ENCODE data around the gene ARHGEF40.
A peak's percentile ranks its signal among the peaks of the same experiment; 100 is the strongest.

Gene ARHGEF40

GRCh38 chr14:21098076-21098891, 28.2 kb downstream of the ARHGEF40 start, which contains the start of gene ZNF219:
TSS of gene ZNF219 (minus strand) at chr14:21098655. CDS start at chr14:21093591, 5,064 bp downstream.
- H3K27ac ChIP-seq (ENCODE audit: insufficient read depth in 1 of 2, low read depth in 1 of 2, low read length in 2 of 2, poor library complexity in 1 of 2, severe bottlenecking in 2 of 2) = peak within 1 kb of the TSS in 1 of 2 experiments; percentile 63
- POLR2A ChIA-PET = no interaction called here
- H3K36me3 ChIP-seq (ENCODE audit: control insufficient read depth in 4 of 4, insufficient read depth in 4 of 4, low read length in 3 of 4) = peaks cover 0 to 4% (median under 1%) of the 10 kb centered on the region in 4 experiments
- H3K27me3 ChIP-seq (replicated peaks in 2 of 5; ENCODE audit: control insufficient read depth in 4 of 5, insufficient read depth in 5 of 5, low read length in 4 of 5) = peaks cover 0 to 2% (median 0%) of the 10 kb centered on the region in 5 experiments
- 0% methylated on average over 23 of the region's 90 CpGs for WGBS (ENCODE audit: insufficient coverage)
- CTCF ChIA-PET = interaction anchor here (1.6 to 7.4 kb wide), 5 partner anchors 6 to 83 kb away, joined by 4 to 204 read pairs (median 135); partner anchors contain the start of genes ARHGEF40 and TMEM253
- DNase-seq = peak; percentile 29 to 45 (median 42)
- no peaks in the 10 kb centered on the region for H3K9me3 ChIP-seq (ENCODE audit: control extremely low read depth in 1 of 5, control insufficient read depth in 4 of 5, insufficient read depth in 2 of 5, low read depth in 1 of 5, low read length in 4 of 5)
- H3K4me3 ChIP-seq (ENCODE audit: control insufficient read depth in 1 of 7, extremely low read depth in 1 of 7, insufficient read depth in 4 of 7, low read depth in 2 of 7, low read length in 6 of 7) = peak within 1 kb of the TSS; percentile 30 to 93 (median 74)
- H3K4me1 ChIP-seq (ENCODE audit: control extremely low read depth in 1 of 4, control insufficient read depth in 4 of 4, insufficient read depth in 4 of 4, low read length in 3 of 4) = peaks cover 5 to 41% (median 28%) of the 10 kb centered on the region in 4 experiments

GRCh38 chr14:21098892-21099595, 28.9 kb downstream of the ARHGEF40 start:
- peak overlapping the region; percentile 30 to 93 (median 74) for H3K4me3 ChIP-seq (ENCODE audit: control insufficient read depth in 1 of 7, extremely low read depth in 1 of 7, insufficient read depth in 4 of 7, low read depth in 2 of 7, low read length in 6 of 7)
- peaks cover 7 to 43% (median 31%) of the 10 kb centered on the region in 4 experiments for H3K4me1 ChIP-seq (ENCODE audit: control extremely low read depth in 1 of 4, control insufficient read depth in 4 of 4, insufficient read depth in 4 of 4, low read length in 3 of 4)
- ChIA-PET CTCF (interaction anchor here (0.8 to 12.2 kb wide), 7 partner anchors 9 to 83 kb away, joined by 3 to 155 read pairs (median 80); partner anchors contain the start of gene ARHGEF40), POLR2A (no interaction called here)
- H3K36me3 ChIP-seq (ENCODE audit: control insufficient read depth in 4 of 4, insufficient read depth in 4 of 4, low read length in 3 of 4) = no peaks in the 10 kb centered on the region
- peak overlapping the region in 1 of 2 experiments; percentile 63 for H3K27ac ChIP-seq (ENCODE audit: insufficient read depth in 1 of 2, low read depth in 1 of 2, low read length in 2 of 2, poor library complexity in 1 of 2, severe bottlenecking in 2 of 2)
- WGBS (ENCODE audit: insufficient coverage) = 25% methylated on average over 5 of the region's 16 CpGs
- H3K9me3 ChIP-seq (ENCODE audit: control extremely low read depth in 1 of 5, control insufficient read depth in 4 of 5, insufficient read depth in 2 of 5, low read depth in 1 of 5, low read length in 4 of 5) = no peaks in the 10 kb centered on the region
- H3K27me3 ChIP-seq (replicated peaks in 2 of 5; ENCODE audit: control insufficient read depth in 4 of 5, insufficient read depth in 5 of 5, low read length in 4 of 5) = peaks cover 0 to 2% (median 0%) of the 10 kb centered on the region in 5 experiments
- DNase-seq = no peak

GRCh38 chr14:21099596-21099985, 29.5 kb downstream of the ARHGEF40 start:
- POLR2A ChIA-PET = no interaction called here
- peaks cover 9 to 48% (median 37%) of the 10 kb centered on the region in 4 experiments for H3K4me1 ChIP-seq (ENCODE audit: control extremely low read depth in 1 of 4, control insufficient read depth in 4 of 4, insufficient read depth in 4 of 4, low read length in 3 of 4)
- H3K27ac ChIP-seq (ENCODE audit: insufficient read depth in 1 of 2, low read depth in 1 of 2, low read length in 2 of 2, poor library complexity in 1 of 2, severe bottlenecking in 2 of 2) = no peak overlapping the region
- DNase-seq = no peak
- CTCF ChIA-PET = interaction anchor here (0.8 to 12.2 kb wide), 9 partner anchors 5 to 84 kb away, joined by 3 to 204 read pairs (median 80); partner anchors contain the start of genes ARHGEF40 and ZNF219
- peak overlapping the region in 1 of 7 experiments; percentile 74 for H3K4me3 ChIP-seq (ENCODE audit: control insufficient read depth in 1 of 7, extremely low read depth in 1 of 7, insufficient read depth in 4 of 7, low read depth in 2 of 7, low read length in 6 of 7)
- H3K27me3 ChIP-seq (replicated peaks in 2 of 5; ENCODE audit: control insufficient read depth in 4 of 5, insufficient read depth in 5 of 5, low read length in 4 of 5) = peaks cover 0 to 2% (median 0%) of the 10 kb centered on the region in 5 experiments
- H3K36me3 ChIP-seq (ENCODE audit: control insufficient read depth in 4 of 4, insufficient read depth in 4 of 4, low read length in 3 of 4) = no peaks in the 10 kb centered on the region
- 100% methylated on average over 1 of the region's 5 CpGs for WGBS (ENCODE audit: insufficient coverage)
- H3K9me3 ChIP-seq (ENCODE audit: control extremely low read depth in 1 of 5, control insufficient read depth in 4 of 5, insufficient read depth in 2 of 5, low read depth in 1 of 5, low read length in 4 of 5) = no peaks in the 10 kb centered on the region

- Histone ChIP-seq H3K27ac (ENCODE audit: insufficient read depth in 1 of 2, low read depth in 1 of 2, low read length in 2 of 2, poor library complexity in 1 of 2, severe bottlenecking in 2 of 2) (peak within 1 kb of the TSS in 1 of 2 experiments; percentile 9), H3K9me3 (ENCODE audit: control extremely low read depth in 1 of 5, control insufficient read depth in 4 of 5, insufficient read depth in 2 of 5, low read depth in 1 of 5, low read length in 4 of 5) (no peaks in the 10 kb centered on the region), H3K4me1 (ENCODE audit: control extremely low read depth in 1 of 4, control insufficient read depth in 4 of 4, insufficient read depth in 4 of 4, low read length in 3 of 4) (peaks cover 12 to 52% (median 41%) of the 10 kb centered on the region in 4 experiments), H3K4me3 (ENCODE audit: control insufficient read depth in 1 of 7, extremely low read depth in 1 of 7, insufficient read depth in 4 of 7, low read depth in 2 of 7, low read length in 6 of 7) (no peak within 1 kb of the TSS), H3K36me3 (ENCODE audit: control insufficient read depth in 4 of 4, insufficient read depth in 4 of 4, low read length in 3 of 4) (no peaks in the 10 kb centered on the region), H3K27me3 (replicated peaks in 2 of 5; ENCODE audit: control insufficient read depth in 4 of 5, insufficient read depth in 5 of 5, low read length in 4 of 5) (peaks cover 0 to 2% (median 0%) of the 10 kb centered on the region in 5 experiments)
- POLR2A ChIA-PET = no interaction called here
- WGBS (ENCODE audit: insufficient coverage) = 100% methylated on average over 3 of the region's 5 CpGs
- DNase-seq = no peak
- CTCF ChIA-PET = interaction anchor here (1.3 to 12.2 kb wide), 8 partner anchors 6 to 104 kb away, joined by 3 to 204 read pairs (median 86); partner anchors contain the start of genes ARHGEF40 and ZNF219
These were observed 30.8 kb downstream of the ARHGEF40 start, which contains the start of gene TMEM253 for GRCh38 chr14:21100931-21101330. TSS of gene TMEM253 (plus strand) at chr14:21101066. CDS start at chr14:21101344, 278 bp downstream.

- POLR2A ChIA-PET = no interaction called here
- 100% methylated on average over 2 of the region's 8 CpGs for WGBS (ENCODE audit: insufficient coverage)
- H3K4me1 ChIP-seq (ENCODE audit: control extremely low read depth in 1 of 4, control insufficient read depth in 4 of 4, insufficient read depth in 4 of 4, low read length in 3 of 4) = peaks cover 12 to 55% (median 44%) of the 10 kb centered on the region in 4 experiments
These were observed 31.8 kb downstream of the ARHGEF40 start for GRCh38 chr14:21101802-21102413.

More at GRCh38 chr14:21101802-21102413, 31.8 kb downstream of the ARHGEF40 start:
- Histone ChIP-seq H3K9me3 (ENCODE audit: control extremely low read depth in 1 of 5, control insufficient read depth in 4 of 5, insufficient read depth in 2 of 5, low read depth in 1 of 5, low read length in 4 of 5) (no peaks in the 10 kb centered on the region), H3K4me3 (ENCODE audit: control insufficient read depth in 1 of 7, extremely low read depth in 1 of 7, insufficient read depth in 4 of 7, low read depth in 2 of 7, low read length in 6 of 7) (no peak overlapping the region), H3K36me3 (ENCODE audit: control insufficient read depth in 4 of 4, insufficient read depth in 4 of 4, low read length in 3 of 4) (no peaks in the 10 kb centered on the region), H3K27ac (ENCODE audit: insufficient read depth in 1 of 2, low read depth in 1 of 2, low read length in 2 of 2, poor library complexity in 1 of 2, severe bottlenecking in 2 of 2) (peak overlapping the region in 1 of 2 experiments; percentile 9), H3K27me3 (replicated peaks in 2 of 5; ENCODE audit: control insufficient read depth in 4 of 5, insufficient read depth in 5 of 5, low read length in 4 of 5) (peaks cover 0 to 2% (median 0%) of the 10 kb centered on the region in 5 experiments)
- CTCF ChIA-PET = interaction anchor here (1.3 to 12.2 kb wide), 8 partner anchors 7 to 104 kb away, joined by 3 to 204 read pairs (median 86); partner anchors contain the start of genes ARHGEF40 and ZNF219
- no peak for DNase-seq
